Smooth muscle cell of the brain vasculature (primary cell): ENCODE data around the gene F2RL1.
A peak's percentile ranks its signal among the peaks of the same experiment; 100 is the strongest.
"Not testable (repeated sequence)": the region's sequence is repeated elsewhere in the genome, so short reads cannot be mapped to it uniquely, and the experiment has no call there.

Source experiments
- DNase-seq: peaks from one replicate; pipeline ENCODE4 v3.0.0-alpha.2; 2012; ENCODE audit warnings: low read depth, low spot score

F2RL1 gene, protein sequence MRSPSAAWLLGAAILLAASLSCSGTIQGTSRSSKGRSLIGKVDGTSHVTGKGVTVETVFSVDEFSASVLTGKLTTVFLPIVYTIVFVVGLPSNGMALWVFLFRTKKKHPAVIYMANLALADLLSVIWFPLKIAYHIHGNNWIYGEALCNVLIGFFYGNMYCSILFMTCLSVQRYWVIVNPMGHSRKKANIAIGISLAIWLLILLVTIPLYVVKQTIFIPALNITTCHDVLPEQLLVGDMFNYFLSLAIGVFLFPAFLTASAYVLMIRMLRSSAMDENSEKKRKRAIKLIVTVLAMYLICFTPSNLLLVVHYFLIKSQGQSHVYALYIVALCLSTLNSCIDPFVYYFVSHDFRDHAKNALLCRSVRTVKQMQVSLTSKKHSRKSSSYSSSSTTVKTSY

DNA sequence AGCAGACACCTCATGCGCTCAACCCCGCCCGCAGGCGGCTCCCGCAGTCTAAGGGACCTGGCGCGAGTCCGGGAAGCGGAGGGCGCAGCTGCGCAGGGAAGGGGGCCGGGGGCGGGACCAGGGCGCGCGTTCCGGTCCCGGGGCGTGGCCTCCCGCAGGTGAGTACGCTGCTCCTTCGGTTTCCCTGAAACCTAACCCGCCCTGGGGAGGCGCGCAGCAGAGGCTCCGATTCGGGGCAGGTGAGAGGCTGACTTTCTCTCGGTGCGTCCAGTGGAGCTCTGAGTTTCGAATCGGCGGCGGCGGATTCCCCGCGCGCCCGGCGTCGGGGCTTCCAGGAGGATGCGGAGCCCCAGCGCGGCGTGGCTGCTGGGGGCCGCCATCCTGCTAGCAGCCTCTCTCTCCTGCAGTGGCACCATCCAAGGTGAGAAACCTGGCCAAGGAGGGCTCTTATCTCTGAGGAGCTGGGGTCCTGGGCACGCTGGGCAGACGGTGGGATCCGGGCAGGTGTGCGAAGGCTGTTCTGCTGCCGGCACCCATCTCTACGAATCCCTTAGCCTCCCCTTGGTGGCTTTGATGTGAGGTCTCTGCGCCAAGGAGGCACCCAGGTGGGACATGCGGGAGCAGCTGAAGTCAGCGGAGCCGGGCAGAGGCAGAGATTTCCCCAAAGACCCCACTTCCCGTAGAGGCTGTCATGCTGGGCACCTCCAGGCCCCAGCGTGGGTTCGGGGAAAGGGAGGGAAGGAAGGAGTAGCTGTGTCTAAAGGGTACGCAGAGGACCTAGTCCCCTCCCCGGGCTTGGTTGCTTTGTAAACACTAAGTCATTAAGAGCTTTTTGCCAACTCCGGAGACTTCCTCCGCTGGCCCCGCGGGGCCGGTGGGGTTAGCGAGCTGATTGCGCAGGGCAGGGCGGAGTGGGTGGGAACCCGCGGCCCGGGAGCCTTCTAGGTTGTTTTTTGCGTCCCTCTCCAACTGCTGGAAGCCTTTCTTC lies at the start of gene F2RL1:
F2RL1 (plus strand) TSS at position 187 of the 988 bp plus-strand sequence; CDS start at position 340, 153 bp downstream.
- DNase-seq: no peak

DNA sequence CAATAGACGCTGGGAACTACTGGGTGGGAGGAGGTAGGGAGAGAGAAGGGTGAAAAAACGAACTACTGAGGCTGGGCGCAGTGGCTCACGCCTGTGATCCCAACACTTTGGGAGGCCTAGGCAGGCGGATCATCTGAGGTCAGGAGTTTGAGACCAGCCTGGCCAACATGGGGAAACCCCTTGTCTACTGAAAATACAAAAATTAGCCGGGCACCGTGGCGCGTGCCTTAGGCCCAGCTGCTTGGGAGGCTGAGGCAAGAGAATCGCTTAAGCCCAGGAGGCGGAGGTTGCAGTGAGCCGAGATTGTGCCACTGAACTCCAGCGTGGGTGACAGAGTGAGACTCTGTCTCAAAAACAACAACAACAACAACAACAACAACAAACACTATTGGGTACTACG lies 47.8 kb upstream of the F2RL1 start:
- DNase-seq: not testable (repeated sequence)

DNA sequence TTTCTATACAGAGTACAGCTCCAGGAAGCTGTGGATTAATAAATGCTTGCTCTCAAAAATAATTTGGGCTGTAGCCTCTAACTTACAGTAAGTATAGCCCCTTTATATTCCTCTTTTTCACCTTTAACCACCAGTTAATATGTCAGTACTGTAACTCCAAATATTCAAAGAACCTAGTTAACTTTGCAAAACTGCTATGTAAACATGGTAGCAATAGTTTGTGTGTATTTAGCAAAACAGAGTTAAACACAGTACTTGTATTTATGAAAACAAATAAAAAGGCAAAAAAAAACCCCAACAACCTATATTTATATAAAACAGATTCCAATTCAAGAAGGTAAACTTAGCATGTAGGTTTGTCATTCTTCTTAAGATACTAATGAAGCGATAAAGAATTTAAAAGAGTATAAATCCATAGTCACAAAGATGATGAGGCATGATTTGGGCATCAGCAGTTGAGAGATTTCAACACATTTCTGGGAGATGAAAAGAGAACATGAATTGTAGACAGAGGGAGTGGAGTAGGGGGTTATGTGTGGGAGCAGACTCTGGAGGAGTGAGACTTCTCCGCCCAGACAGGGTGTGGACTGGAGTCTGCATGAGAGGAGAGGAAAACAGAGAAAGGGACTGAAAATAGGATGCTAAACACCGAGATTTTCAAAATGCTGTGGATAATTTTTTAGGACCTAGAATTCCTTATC lies 47.0 kb upstream of the F2RL1 start:
- DNase-seq: no peak

DNA sequence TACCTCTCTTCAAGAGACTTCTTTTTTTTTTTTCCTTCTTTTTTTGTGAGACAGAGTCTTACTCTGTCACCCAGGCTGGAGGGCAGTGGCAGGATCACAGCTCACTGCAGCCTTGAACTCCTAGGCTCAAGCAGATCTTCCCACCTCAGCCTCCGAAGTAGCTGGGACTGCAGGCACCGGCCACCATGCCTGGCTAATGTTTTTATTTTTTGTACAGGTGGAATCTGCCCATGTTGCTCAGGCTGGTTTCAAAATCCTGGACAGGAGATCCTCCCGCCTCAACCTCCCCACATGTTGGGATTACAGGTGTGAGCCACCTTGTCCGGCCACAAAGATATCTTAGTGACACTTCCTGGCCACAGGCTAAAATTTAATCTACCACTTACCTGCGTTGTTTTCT lies 42.9 kb upstream of the F2RL1 start:
- no peak for DNase-seq

DNA sequence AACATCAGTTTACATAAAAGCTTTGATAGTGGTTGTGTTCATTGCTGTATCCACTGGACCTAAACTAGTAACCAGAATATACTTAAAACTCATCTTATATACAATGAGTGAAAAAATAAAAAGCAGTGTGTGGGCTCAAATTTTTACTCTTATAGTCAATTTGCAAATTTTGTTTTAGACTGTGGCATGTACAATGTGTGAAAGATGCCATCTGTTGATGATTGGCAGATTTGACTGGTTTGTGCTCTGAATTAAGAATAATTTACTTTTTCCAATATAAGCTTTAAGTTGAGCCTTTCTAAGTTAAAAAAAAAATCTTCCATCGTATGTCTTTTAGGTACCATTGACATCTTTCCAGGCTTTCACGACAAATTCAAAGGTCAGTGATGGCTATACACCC lies 42.4 kb upstream of the F2RL1 start:
- no peak for DNase-seq

DNA sequence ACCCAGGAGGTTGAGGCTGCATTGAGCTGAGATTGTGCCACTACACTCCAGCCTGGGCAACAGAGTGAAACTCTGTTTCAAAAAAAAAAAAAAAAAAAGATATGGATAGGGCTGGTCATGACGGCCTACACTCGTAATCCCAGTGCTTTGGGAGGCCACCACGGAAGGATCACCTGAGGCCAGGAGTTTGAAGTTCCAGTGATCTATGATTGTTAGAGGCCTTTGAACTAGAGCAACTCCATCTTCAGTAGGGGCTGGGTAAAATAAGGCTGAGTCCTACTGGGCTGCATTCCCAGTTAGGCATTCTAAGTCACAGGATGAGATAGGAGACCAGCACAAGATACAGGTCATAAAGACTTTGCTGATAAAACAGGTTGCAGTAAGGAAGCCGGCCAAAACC lies 38.2 kb upstream of the F2RL1 start:
- not testable (repeated sequence) for DNase-seq

DNA sequence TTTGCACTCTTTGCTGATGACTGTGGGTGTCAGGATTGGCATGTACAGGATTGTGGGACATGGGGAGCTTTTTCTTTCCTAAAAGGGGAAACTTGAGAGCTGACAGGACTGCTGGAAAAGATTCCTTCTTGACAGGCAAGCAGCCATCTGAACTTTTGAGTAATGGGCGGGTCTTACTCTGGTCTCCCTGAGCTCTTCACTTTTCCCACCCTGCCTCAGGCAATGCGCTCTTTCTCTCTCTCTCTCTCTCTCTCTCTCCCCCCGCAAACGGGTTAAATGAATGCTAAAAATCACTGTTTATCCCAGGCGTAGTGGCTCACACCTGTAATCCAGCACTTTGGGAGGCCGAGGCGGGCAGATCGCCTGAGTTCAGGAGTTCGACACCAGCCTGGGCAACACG lies 37.1 kb upstream of the F2RL1 start:
- DNase-seq: no peak

DNA sequence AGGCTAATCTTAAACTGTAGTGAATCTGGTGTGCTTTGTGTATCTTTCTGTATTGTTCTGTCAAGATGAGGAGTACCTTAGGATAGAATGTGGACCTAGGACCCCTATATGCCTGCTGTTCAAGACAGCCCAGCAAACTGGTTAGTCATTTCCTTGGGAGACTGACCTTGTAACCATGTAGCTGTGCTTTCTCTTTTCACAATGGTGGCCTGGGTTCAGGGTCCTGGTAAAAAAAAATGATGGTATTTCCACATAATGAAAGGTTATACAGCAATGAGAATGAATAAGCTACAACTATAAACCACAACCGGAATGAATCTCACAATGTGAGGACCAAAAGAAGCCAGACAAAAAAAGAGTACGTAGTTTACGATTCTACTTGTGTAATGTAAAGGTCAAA lies 36.4 kb upstream of the F2RL1 start:
- DNase-seq: no peak

DNA sequence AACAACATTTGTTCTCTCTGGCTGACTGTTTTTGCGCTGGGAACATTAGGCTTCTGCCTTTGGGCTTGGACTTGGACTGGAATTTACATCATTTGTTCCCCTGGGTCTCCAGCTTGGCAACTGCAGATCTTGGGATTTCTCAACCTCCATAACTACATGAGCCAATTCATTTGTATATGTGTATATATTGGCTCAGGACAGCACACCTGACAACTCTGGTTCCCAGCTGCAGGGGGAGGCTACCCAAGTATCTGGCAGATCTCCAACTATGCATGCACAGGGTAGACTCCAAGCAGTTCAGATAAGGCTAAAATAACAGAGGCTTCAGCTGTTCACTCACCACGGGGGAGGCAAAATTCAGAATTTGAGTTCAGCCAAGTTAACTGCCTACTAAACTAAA lies 31.6 kb upstream of the F2RL1 start:
- peak; percentile 94 for DNase-seq

DNA sequence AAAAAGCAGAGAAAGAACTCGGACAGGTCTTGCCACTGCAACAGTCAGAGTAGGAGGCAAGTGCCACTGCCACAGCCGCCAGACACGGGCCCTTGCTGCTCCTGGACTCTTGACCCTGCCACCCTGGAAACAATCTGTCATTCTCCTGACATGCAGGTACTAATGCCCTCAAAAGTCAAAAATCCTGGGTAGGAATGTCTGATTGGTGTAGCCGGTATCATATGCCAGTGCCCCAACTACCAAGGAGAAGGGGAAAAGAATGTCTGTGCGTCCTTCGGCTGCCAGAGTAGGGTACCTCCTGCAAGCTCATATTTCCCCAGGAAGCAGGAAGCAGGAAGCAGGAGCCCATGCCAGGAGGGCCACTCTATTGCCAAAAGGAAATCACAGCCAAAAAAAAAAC lies 30.5 kb upstream of the F2RL1 start:
- DNase-seq: no peak

DNA sequence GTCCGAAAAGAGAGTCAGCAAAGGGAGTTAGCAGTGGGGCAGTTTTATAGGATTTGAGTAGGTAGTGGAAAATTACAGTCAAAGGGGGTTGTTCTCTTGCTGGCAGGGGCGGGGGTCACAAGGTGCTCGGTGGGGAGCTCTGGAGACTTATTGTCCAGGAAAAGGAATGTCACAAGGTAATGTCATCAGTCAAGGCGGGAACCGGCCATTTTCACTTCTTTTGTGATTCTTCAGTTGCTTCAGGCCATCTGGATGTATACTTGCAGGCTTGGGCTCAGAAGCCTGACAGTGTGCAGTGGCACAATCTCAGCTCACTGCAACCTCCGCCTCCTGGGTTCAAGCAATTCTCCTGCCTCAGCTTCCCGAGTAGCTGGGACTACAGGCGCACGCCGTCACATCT lies 29.6 kb upstream of the F2RL1 start:
- DNase-seq: not testable (repeated sequence)

DNA sequence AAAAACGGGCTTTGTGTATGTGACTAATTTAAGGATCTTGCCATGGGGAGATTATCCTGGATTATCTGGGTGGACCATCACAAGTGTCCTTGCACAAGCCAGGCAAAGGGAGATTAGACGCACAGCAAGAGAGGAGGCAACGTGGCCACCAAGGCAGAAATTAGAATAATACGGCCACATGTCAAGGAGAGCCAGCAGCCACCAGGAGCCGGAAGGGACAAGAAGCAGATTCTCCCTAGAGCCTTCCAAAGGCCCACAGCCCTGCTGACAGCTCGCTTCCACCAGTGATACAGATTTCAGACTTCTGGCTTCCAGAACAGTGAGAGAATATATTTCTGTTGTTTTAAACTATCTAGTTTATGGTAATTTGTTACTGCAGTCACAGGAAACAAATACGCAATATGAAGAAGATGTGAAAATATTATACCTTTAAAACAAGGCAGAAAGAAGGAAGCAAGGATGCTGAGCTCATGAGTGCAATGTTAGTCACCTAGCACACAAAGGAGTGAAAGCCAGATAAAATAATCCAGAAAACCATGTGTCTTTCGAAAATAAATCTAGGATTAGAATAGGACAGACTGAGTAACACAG lies 28.7 kb upstream of the F2RL1 start:
- DNase-seq: no peak

DNA sequence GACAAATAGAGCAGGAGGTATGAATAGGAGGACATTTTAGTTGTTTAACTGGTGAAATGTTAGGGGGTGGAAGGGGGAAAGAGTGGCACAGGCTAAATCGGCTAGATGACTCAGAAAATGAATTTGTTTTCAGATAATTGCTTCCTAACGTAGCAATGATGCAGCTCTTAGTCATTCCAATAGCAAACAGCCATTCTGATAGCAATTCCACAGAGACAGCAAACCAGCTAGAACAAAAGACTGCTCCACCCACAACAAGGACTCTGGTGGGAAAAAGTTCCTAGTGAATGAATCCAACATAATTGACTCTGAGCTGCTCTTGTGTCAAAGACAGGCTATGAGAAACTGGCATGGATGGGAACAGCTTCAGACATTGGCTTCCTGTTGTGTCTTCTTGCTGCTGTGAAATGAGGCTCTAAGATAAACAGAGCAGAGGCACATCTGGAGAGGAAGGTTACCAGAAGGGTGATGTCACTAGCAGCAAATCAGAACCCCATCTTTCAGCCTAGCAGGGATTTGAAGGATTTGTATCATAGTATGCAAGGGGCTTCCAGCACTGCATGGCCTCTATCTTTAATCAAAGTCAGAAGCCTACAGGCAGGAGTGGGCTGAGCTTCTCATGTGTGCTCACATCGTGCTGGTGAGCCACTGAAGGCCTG lies 28.1 kb upstream of the F2RL1 start:
- DNase-seq: peak; percentile 82

DNA sequence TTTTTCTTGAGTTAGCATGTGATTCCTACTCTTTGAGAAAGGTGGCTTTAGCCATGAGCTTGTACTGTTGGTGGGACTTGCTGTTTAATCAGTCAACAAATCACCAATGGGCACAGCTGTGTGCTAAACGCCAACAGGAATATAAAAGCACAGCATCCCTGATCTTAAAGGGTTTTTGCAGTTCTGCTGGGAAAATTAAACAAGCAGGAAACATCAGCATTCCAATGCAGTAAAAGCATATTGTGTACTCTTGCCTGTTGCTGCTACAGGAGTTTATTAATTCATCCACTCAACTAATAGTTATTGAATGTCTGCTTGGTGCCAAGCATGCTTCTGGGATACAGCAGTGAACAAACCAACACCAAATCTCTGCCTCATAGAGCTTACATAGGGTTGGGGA lies 27.4 kb upstream of the F2RL1 start:
- no peak for DNase-seq

DNA sequence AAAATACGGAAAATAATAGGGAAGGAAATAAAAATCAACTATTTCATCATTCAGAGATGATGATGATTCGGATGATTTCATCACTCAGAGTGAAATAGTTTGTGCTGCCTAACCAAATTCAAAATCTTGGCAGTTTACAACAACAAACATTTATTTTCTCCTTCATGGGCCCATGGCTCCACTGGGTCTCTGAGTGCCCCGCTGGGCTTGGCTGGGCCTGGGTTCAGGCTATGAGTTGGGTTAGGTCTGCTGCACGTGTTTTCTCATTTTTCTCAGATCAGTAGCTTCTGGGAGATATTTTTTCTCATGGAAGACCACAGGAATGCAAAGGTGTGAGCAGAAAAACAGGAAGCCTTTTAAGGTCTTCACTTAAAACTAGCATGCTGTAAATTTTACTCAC lies 24.0 kb upstream of the F2RL1 start:
- no peak for DNase-seq

DNA sequence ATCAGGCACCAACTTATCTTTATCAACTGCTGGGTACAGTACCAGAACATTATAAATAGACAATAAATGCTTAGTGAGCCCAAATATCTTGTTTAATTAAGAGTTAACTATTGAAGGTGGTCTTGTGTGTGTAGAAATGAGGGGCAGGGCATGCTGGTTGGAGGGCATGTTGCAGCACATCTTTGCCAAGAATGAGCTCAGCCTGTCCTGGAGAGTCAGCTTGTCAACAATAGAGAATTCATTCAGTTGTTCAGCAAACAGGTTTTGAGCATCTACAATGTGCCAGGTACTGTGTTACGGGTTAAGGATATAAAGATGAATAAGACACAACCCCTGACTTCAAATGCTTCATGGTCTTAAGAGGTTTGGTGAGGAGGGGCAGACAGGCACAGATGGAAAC lies 19.2 kb upstream of the F2RL1 start:
- DNase-seq: no peak

DNA sequence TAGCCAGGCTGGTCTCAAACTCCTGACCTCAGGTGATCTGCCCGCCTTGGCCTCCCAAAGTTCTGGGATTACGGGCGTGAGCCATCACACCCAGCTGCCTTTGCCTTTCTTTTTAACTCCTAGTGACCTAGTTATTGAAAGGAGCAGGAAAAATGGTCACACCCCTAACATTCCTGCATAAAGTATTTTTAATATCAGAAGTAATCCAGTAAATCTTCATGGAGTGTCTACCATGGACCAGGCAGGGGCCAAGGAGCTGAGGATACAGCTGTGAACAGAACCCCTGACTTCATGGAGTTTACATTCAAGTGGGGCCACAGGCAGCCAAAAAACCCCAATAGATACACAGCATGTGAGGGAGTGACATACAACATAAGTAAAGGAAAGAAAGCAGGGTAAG lies 18.3 kb upstream of the F2RL1 start:
- DNase-seq: no peak

DNA sequence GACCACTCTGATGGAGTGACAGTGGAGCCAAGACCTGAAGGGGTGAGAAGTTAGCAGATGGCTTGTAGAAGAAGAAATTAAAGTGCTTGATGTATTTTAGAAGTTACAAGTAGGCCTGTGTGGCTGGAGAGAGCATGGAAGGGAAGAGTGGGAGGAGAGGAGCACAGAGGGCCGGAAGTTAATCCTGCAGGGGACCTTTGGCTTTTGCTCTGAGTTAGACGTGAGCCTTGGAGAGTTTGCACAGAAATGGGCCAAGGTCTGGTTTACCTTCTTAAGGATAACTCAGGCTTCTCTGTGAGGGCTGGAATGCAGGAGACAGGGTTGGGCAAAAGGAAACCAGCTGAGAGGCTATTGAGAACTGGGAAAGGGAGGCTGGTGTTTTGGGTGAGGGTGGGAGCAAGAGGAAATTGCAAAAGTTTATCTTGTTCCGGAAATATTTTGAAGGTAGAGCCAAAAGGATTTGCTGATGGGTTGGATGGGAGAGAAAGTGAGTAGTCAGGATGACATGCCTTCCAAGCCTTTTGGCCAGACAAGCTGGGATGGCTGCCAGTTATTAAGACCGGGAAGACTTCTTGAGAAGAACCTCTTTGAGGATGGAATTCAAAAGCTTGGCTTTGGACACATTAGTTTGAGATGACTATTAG lies 17.5 kb upstream of the F2RL1 start:
- no peak for DNase-seq

DNA sequence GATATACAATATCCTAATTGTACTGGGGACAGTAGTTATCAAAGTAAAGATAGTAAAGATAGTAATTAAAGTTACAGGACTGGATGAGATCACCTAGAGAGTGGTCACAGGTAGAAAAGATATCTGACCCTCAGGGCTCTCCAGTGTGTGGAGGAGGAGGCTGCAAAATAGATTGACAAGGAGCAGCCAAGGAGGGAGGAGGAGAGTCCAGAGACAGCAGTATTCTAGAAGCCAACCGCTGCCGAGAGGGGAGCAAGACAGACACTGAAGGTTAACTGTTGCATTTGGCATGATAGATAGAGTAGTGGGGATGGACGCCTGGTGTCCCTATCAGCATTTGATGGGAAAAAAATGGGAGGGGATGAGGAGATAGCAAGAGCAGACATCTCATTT lies 17.0 kb upstream of the F2RL1 start:
- DNase-seq: no peak

DNA sequence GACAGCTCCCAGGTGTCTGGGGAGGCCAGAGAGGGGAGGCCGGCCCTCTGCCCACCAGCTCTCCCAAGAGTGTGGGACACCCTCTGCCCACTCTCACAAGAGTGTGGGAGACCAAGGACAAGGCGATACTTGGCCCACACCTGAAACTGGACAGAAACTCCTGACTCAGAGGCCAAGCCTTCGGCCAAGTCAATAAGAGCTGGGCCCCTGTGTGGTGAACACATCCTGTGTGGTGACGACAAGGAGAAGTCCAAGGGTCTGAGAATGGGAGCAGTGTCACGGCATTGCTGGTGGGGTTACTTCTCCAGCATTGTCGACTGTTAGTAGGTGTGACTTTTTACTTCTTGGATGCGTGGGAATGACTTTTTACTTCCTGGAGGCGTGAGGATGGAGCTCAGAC lies 14.6 kb upstream of the F2RL1 start:
- no peak for DNase-seq
